Tibial nerve (tissue), 4 donors: ENCODE measurements around the gene DUOXA2.

Experiments used
- EP300 ChIP-seq, 2 donors: sonication (generic); formaldehyde crosslinking; IDR thresholded peaks; one replicate each; pipeline ENCODE4 v1.6.1; 2017; ENCODE audit warnings: antibody characterized with exemption in 2 of 2, mild to moderate bottlenecking in 1 of 2
- POLR2A ChIP-seq, 2 donors: fragments of 450-650 bp; IDR thresholded peaks; one replicate each; pipeline ENCODE4 v1.6.1; 2017; ENCODE audit warnings: antibody characterized with exemption in 2 of 2, mild to moderate bottlenecking in 2 of 2, moderate library complexity in 2 of 2
- TF ChIP-seq, protein P1 (sequence below), 5 experiments: fragments of 200-600 bp in 3 of 5; fragments of 450-650 bp in 2 of 5; sonication (generic) in 3 of 5; IDR thresholded peaks; one replicate each; pipeline ENCODE4 v1.5.1; 2016 to 2019; ENCODE audit warnings: antibody characterized with exemption in 5 of 5, mild to moderate bottlenecking in 3 of 5, moderate library complexity in 2 of 5

DNA sequence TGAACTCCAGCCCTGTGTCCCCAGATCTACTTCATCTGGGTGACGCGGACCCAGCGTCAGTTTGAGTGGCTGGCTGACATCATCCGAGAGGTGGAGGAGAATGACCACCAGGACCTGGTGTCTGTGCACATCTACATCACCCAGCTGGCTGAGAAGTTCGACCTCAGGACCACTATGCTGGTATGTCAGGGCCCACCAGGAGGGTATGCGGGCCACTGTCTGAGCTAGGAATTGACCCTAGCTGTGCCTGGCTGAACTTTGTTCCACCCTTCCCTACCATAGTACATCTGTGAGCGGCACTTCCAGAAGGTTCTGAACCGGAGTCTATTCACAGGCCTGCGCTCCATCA is 49.4 kb downstream of the DUOXA2 start:
- TF ChIP-seq, protein P1, sequence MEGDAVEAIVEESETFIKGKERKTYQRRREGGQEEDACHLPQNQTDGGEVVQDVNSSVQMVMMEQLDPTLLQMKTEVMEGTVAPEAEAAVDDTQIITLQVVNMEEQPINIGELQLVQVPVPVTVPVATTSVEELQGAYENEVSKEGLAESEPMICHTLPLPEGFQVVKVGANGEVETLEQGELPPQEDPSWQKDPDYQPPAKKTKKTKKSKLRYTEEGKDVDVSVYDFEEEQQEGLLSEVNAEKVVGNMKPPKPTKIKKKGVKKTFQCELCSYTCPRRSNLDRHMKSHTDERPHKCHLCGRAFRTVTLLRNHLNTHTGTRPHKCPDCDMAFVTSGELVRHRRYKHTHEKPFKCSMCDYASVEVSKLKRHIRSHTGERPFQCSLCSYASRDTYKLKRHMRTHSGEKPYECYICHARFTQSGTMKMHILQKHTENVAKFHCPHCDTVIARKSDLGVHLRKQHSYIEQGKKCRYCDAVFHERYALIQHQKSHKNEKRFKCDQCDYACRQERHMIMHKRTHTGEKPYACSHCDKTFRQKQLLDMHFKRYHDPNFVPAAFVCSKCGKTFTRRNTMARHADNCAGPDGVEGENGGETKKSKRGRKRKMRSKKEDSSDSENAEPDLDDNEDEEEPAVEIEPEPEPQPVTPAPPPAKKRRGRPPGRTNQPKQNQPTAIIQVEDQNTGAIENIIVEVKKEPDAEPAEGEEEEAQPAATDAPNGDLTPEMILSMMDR (IDR thresholded peaks at IDR 0.05): no peak
- TF ChIP-seq POLR2A (IDR thresholded peaks at IDR 0.05): no peak
- TF ChIP-seq EP300 (IDR thresholded peaks at IDR 0.05): no peak
